ENCODE results near the gene CLRN3.

GRCh38 chr10:127866276-127867013 lies 26.3 kb downstream of the CLRN3 start:
- TF ChIP-seq CTCF (IDR thresholded peaks at IDR 0.05; ENCODE audit: poor library complexity, severe bottlenecking) (no peak), EP300 (conservative IDR thresholded peaks at IDR 0.05; ENCODE audit: poor library complexity, severe bottlenecking) (no peak), RAD21 (conservative IDR thresholded peaks at IDR 0.05) (no peak), TAF1 (IDR thresholded peaks at IDR 0.05; ENCODE audit: low read depth) (no peak), EZH2 (IDR thresholded peaks at IDR 0.05; ENCODE audit: borderline replicate concordance, insufficient read depth, low read length, poor library complexity, severe bottlenecking) (no peak), POLR2AphosphoS5 (IDR thresholded peaks at IDR 0.05) (no peak), MXI1 (conservative IDR thresholded peaks at IDR 0.05; ENCODE audit: poor library complexity, severe bottlenecking) (no peak), REST (IDR thresholded peaks at IDR 0.05; ENCODE audit: borderline replicate concordance) (no peak), SMC3 (conservative IDR thresholded peaks at IDR 0.05; ENCODE audit: poor library complexity) (no peak)
